Smooth muscle cell (in vitro differentiated cells): ENCODE data around the gene CLEC11A. TPM values are rescaled to one million over a fixed set of nuclear protein-coding genes. Genes with fewer than 3 reads are reported as not detected.

Experiments used
- DNase-seq: peaks from one replicate; lab custom pipeline; 2025; ENCODE audit not compliant: unreplicated experiment; lab: John Stamatoyannopoulos, UW
- H2AFZ ChIP-seq: fragments of 200-600 bp; sonication (generic); 2 replicates; pipeline ENCODE4 v1.6.0; 2016; ENCODE audit warnings: antibody characterized with exemption, low read depth, mild to moderate bottlenecking
- H3F3A ChIP-seq: fragments of 200-600 bp; sonication (generic); 2 replicates; pipeline ENCODE4 v1.6.0; 2017; ENCODE audit warnings: antibody characterized with exemption, low read depth
- H3K27ac ChIP-seq: fragments of 200-600 bp; sonication (generic); 2 replicates; pipeline ENCODE4 v1.5.1; 2016; ENCODE audit warnings: low read depth, mild to moderate bottlenecking
- H3K27me3 ChIP-seq: fragments of 200-600 bp; sonication (generic); 2 replicates; pipeline ENCODE4 v1.6.1; 2016; ENCODE audit warnings: low read depth, mild to moderate bottlenecking
- H3K36me3 ChIP-seq: fragments of 200-600 bp; sonication (generic); 2 replicates; pipeline ENCODE4 v1.5.1; 2016; ENCODE audit warnings: low read depth
- H3K4me1 ChIP-seq: fragments of 200-600 bp; sonication (generic); 2 replicates; pipeline ENCODE4 v1.5.1; 2016; ENCODE audit warnings: low read depth
- H3K4me2 ChIP-seq: fragments of 200-600 bp; sonication (generic); 2 replicates; pipeline ENCODE4 v1.6.0; 2016; ENCODE audit warnings: mild to moderate bottlenecking
- H3K4me3 ChIP-seq: fragments of 200-600 bp; sonication (generic); 2 replicates; pipeline ENCODE4 v1.5.1; 2016; ENCODE audit warnings: mild to moderate bottlenecking
- H3K79me2 ChIP-seq: fragments of 200-600 bp; sonication (generic); 2 replicates; pipeline ENCODE4 v1.6.0; 2016; ENCODE audit warnings: low read depth, mild to moderate bottlenecking
- H3K9ac ChIP-seq: fragments of 200-600 bp; sonication (generic); 2 replicates; pipeline ENCODE4 v1.6.0; 2016; ENCODE audit warnings: low read depth
- H3K9me3 ChIP-seq: fragments of 200-600 bp; sonication (generic); replicated peaks from 2 replicates; pipeline ENCODE4 v1.5.1; 2016; ENCODE audit warnings: low read depth
- H4K20me1 ChIP-seq: fragments of 200-600 bp; sonication (generic); 2 replicates; pipeline ENCODE4 v1.6.0; 2016; ENCODE audit warnings: low read depth
- CTCF ChIP-seq: fragments of 200-600 bp; sonication (generic); IDR thresholded peaks from 2 replicates; pipeline ENCODE4 v1.5.1; 2017; ENCODE audit warnings: borderline replicate concordance, mild to moderate bottlenecking, antibody characterized with exemption; ENCODE audit not compliant: insufficient read depth, poor library complexity, severe bottlenecking
- WGBS: methylation state at CpG from one replicate; pipeline ENCODE4 v1.1.7; 2016; ENCODE audit warnings: low lambda C conversion rate; 5-methylcytosine and 5-hydroxymethylcytosine counted together
- polyA plus RNA-seq: library from polyadenylated mRNA; unstranded; fragments of >200 nt; fragmentation: Nextera tagmentation; extraction: Ambion mirVana; gene quantifications from 2 replicates; pipeline ENCODE4 v1.2.1, GENCODE V29; 2016
- total RNA-seq: library from RNA; depleted of rRNA; stranded (reverse); fragments of >200 nt; gene quantifications from 2 replicates; pipeline ENCODE4 v1.2.3, GENCODE V29; 2014

CLEC11A gene
- total and polyA plus RNA-seq, 2 experiments from 2014 or later = 48.3 to 155 TPM

DNA sequence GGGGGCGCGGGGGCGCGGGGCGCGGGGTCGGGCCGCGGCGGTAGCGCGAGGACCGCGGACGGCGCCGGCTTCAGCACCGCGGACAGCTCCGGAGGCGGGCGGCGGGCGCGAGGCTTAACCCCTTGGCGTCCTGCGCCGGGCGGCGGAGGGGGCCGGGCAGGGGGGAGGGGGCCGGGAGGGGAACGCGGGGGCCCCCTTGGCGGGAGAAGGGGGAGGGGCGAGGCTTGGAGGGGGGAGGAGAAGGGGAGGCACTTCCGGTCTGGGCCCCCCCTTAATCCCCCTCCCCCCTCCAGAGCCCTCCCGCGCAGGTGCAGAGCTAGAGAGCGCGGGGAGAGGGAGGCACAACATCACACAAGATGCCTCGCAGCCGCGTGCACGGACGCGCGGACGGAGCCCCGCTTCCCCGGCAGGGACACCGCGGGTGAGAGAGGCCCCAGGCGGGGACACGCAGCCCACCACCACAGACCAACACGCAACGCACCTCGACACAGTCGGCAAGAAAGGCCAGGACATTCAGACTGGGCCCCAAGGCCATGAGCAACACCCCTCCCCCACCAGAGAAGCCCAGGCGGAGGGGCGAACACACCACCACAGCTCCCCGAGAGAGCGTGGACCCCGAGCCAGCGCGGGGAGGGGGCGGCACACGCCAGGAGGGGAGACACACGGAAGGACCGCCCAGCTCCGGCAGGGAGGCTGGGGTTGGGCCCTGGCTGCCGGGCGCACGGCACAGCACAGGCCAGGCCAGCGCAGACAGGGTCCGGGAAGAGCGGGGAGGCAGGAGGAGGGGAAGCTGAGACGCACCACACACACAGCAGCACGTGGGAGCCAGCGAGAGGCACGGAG lies 27.7 kb upstream of the CLEC11A start:
- peaks cover 15% of the 10 kb centered on the region for H4K20me1 ChIP-seq
- no peak overlapping the region for H3K27ac ChIP-seq
- no peaks in the 10 kb centered on the region for H3F3A ChIP-seq
- no peaks in the 10 kb centered on the region for H3K36me3 ChIP-seq
- H3K9ac ChIP-seq = no peak overlapping the region
- no peak overlapping the region for H3K4me3 ChIP-seq
- no peaks in the 10 kb centered on the region for H3K9me3 ChIP-seq
- H3K27me3 ChIP-seq = peaks cover 86% of the 10 kb centered on the region
- H2AFZ ChIP-seq = no peak overlapping the region
- no peak overlapping the region for H3K4me2 ChIP-seq
- TF ChIP-seq CTCF = no peak
- H3K79me2 ChIP-seq = no peaks in the 10 kb centered on the region
- WGBS = 10% methylated on average over 40 of the region's 81 CpGs
- no peaks in the 10 kb centered on the region for H3K4me1 ChIP-seq
- DNase-seq = no peak

DNA sequence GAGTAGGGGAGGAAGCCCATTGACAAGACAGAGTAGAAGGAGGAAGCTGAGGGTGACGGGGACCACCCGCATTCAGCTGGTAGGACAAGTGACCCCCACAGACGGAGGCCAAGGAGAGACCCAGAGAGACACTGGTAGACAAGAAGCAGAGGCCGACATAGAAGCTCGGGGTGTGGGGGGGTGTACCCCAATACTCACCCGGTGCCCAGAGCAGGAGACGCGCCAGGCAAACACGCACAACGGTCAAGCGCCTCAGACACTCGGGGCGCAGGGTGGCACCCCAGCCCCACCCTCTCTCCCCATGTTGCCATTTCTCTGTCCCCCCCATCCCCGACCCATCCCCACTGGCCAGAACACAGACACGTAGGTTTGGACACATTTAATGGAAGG lies 27.1 kb upstream of the CLEC11A start:
- Histone ChIP-seq H4K20me1 (peaks cover 15% of the 10 kb centered on the region), H2AFZ (no peak overlapping the region), H3K27ac (no peak overlapping the region), H3K9me3 (no peaks in the 10 kb centered on the region), H3K4me3 (no peak overlapping the region), H3K27me3 (peaks cover 85% of the 10 kb centered on the region), H3K4me1 (no peaks in the 10 kb centered on the region), H3K36me3 (no peaks in the 10 kb centered on the region), H3K4me2 (no peak overlapping the region), H3K79me2 (no peaks in the 10 kb centered on the region), H3K9ac (no peak overlapping the region), H3F3A (no peaks in the 10 kb centered on the region)
- no peak for DNase-seq
- no peak for TF ChIP-seq CTCF
- 71% methylated on average over 13 of the region's 15 CpGs for WGBS

DNA sequence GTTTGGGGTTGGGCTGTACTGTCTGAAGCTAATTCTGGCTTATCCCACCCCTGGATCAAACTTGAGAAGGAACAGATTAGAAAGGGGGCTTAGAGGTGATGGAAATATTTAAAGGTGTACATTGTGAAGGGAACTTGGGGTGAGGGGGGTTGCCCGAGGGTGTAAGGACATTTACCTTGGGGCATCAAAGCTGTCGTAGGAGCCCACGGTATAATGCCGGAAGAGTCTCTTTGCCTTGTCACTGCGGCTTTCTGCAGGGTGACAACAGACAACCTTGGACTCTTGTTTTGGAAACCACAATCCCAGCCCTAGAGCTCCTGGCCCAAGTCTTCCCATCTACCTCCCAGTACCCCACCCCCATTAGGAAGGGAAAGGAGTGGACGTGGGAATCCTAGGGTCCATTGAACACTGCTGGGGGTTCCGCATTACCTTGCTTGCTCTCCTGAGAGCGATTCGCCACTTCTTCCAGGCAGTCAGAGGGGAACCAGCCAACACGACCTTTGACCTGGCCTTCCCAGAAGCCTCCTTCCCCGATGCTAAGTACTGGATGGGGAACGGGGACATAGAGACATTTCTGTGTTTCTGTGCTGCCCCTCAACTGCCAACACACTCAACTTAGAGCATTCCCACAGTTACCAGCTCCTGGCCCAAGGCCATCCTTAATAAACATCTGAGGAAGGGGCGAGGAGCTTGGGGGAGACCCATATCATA lies 25.6 kb upstream of the CLEC11A start:
- no peaks in the 10 kb centered on the region for H3K79me2 ChIP-seq
- peaks cover 70% of the 10 kb centered on the region for H3K27me3 ChIP-seq
- H3K9ac ChIP-seq = no peak overlapping the region
- 73% methylated on average over 13 of the region's 13 CpGs for WGBS
- no peak for TF ChIP-seq CTCF
- H3K27ac ChIP-seq = no peak overlapping the region
- no peaks in the 10 kb centered on the region for H3K4me1 ChIP-seq
- no peaks in the 10 kb centered on the region for H3K36me3 ChIP-seq
- H3K4me3 ChIP-seq = no peak overlapping the region
- H3K9me3 ChIP-seq = no peaks in the 10 kb centered on the region
- no peaks in the 10 kb centered on the region for H3F3A ChIP-seq
- no peak overlapping the region for H2AFZ ChIP-seq
- DNase-seq = no peak
- peaks cover 15% of the 10 kb centered on the region for H4K20me1 ChIP-seq
- H3K4me2 ChIP-seq = no peak overlapping the region
